GM12878 (cell line): ENCODE results near the gene VWA3A. TPM values are rescaled to one million over a fixed set of nuclear protein-coding genes. Genes with fewer than 3 reads are reported as not detected.

Source experiments
- BACH1 ChIP-seq: fragments of 450-650 bp; IDR thresholded peaks from 2 replicates; pipeline ENCODE4 v1.6.1; 2017; ENCODE audit warnings: mild to moderate bottlenecking, borderline replicate concordance
- CHD2 ChIP-seq: IDR thresholded peaks from 2 replicates; pipeline ENCODE4 v1.6.1; 2011; ENCODE audit warnings: low read depth, low read length, improper control_type of control experiment, borderline replicate concordance
- FOXK2 ChIP-seq: fragments of 450-650 bp; IDR thresholded peaks from 2 replicates; pipeline ENCODE4 v1.6.1; 2017; ENCODE audit warnings: mild to moderate bottlenecking, moderate library complexity
- GATAD2B ChIP-seq: fragments of 450-650 bp; conservative IDR thresholded peaks from 2 replicates; pipeline ENCODE4 v1.6.1; 2017; ENCODE audit warnings: low read depth, mild to moderate bottlenecking, moderate library complexity
- HDGF ChIP-seq: fragments of 450-650 bp; IDR thresholded peaks from 2 replicates; pipeline ENCODE4 v1.6.1; 2016; ENCODE audit warnings: antibody characterized with exemption
- KLF5 ChIP-seq: fragments of 450-650 bp; IDR thresholded peaks from 2 replicates; pipeline ENCODE4 v1.6.1; 2014; ENCODE audit warnings: mild to moderate bottlenecking; ENCODE audit not compliant: partially characterized antibody
- NBN ChIP-seq: fragments of 450-650 bp; IDR thresholded peaks from 2 replicates; pipeline ENCODE4 v1.6.1; 2016
- RELA ChIP-seq: fragments of 450-650 bp; IDR thresholded peaks from 2 replicates; pipeline ENCODE4 v1.8.0; 2014; ENCODE audit warnings: borderline replicate concordance; ENCODE audit not compliant: partially characterized antibody
- RELB ChIP-seq: fragments of 450-650 bp; IDR thresholded peaks from 2 replicates; pipeline ENCODE4 v1.6.1; 2017; ENCODE audit warnings: low read depth, mild to moderate bottlenecking, moderate library complexity
- RFX5 ChIP-seq: IDR thresholded peaks from 2 replicates; pipeline ENCODE4 v1.6.1; 2011; ENCODE audit warnings: low read depth, low read length, improper control_type of control experiment
- SMARCA5 ChIP-seq: fragments of 450-650 bp; IDR thresholded peaks from 2 replicates; pipeline ENCODE4 v1.6.1; 2017; ENCODE audit warnings: mild to moderate bottlenecking
- YY1 ChIP-seq: IDR thresholded peaks from 2 replicates; pipeline ENCODE4 v1.6.1; 2011; ENCODE audit warnings: low read depth, mild to moderate bottlenecking, low read length
- ZNF207 ChIP-seq: fragments of 450-650 bp; IDR thresholded peaks from 2 replicates; pipeline ENCODE4 v1.6.1; 2014; ENCODE audit warnings: antibody characterized with exemption, mild to moderate bottlenecking, borderline replicate concordance
- ZNF217 ChIP-seq: fragments of 450-650 bp; IDR thresholded peaks from 2 replicates; pipeline ENCODE4 v1.6.1; 2017; ENCODE audit warnings: antibody characterized with exemption, mild to moderate bottlenecking
- polyA plus RNA-seq, 11 experiments: library from polyadenylated mRNA; depleted of rRNA in 4 of 11; unstranded in 6 of 11; stranded (reverse) in 5 of 11; fragments of >200 nt; fragmentation: Nextera tagmentation in 4 of 11; fragmentation: Illumina TruSeq in 1 of 11; extraction: Ambion mirVana in 4 of 11; extraction: Trizol in 1 of 11; gene quantifications; 1 replicate in 1 of 11; 2 replicates in 10 of 11; pipeline versions ENCODE4 v1.2.1 to v1.2.3, GENCODE V29; 2011 to 2016; ENCODE audit warnings: inconsistent platforms in 2 of 11, missing spikeins in 2 of 11, low read depth in 1 of 11
- total RNA-seq, 4 experiments: library from RNA; depleted of rRNA in 3 of 4; stranded (reverse); fragments of >200 nt in 3 of 4; fragmentation: Illumina TruSeq in 1 of 4; extraction: Trizol in 1 of 4; gene quantifications; 2 replicates each; pipeline versions ENCODE4 v1.2.1 to v1.2.3, GENCODE V29; 2013 to 2021
- TF ChIP-seq, protein P1 (sequence below): IDR thresholded peaks from 2 replicates; pipeline ENCODE4 v1.6.1; 2012; ENCODE audit warnings: low read depth, low read length, improper control_type of control experiment
- TF ChIP-seq, protein P2 (sequence below): fragments of 450-650 bp; formaldehyde crosslinking; IDR thresholded peaks from 2 replicates; pipeline ENCODE4 v1.4.0; 2022; ENCODE audit warnings: mild to moderate bottlenecking, moderate library complexity

Gene VWA3A
- total and polyA plus RNA-seq, 10 of the 15 experiments (the other 5 are each of a cell fraction or from before 2014, with no cell fraction given) = 0.01 TPM; not detected in 9

DNA sequence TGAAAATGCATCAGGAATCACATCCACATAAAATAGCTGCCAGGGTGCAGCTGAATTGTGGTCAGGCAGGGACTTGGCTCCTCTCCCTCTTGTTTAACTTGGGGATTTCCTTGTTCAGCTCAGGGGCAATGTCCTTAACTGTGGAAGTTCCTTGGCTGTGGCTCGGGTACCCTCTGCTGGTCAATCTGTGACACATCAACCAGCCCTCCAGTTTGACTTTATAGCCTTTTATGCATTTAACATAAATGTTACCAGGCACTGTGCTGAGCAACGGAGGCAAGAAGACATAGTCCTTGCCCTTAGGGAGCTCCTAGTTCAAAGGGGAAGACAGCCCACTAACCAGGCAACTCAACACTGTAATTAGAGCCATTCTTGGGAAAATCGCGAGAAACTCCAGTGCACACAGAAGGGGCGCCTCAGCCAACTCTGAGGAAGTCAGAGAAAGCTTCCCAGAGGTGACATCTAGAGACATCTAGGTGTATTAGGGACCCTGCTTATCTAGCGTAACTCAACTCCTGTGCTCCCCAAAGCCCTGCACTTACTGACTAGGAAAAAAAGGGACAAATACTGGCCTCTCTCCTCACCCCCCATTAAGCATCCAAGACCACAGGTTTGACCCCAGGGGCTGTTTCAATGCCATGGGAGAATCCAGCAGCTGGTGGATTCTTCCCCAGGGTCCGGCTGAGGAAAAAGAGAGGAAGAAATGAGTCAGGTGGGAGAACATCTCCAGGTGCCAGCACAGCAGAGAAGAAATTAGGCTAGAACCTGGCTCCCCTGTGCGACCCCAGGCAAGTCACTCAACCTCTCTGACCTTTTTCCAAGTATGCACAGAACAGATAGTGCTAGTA, 96.5 kb downstream of the VWA3A start (continued):
- TF ChIP-seq BACH1 (no peak), YY1 (0 out of 2 replicates have a peak, but pooled peaks have one; percentile 36), SMARCA5 (peak; percentile 83; the same call in 1 of the 2 replicates), ZNF217 (peak; percentile 4; the same call in 1 of the 2 replicates), RFX5 (no peak), NBN (peak; percentile 43), RELA (peak; percentile 80), RELB (peak; percentile 70; the same call in 1 of the 2 replicates), ZNF207 (0 out of 2 replicates have a peak, but pooled peaks have one; percentile 43), GATAD2B (no peak), KLF5 (no peak), HDGF (no peak), FOXK2 (no peak), CHD2 (no peak)
- TF ChIP-seq, protein P1, sequence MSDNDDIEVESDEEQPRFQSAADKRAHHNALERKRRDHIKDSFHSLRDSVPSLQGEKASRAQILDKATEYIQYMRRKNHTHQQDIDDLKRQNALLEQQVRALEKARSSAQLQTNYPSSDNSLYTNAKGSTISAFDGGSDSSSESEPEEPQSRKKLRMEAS = no peak
- TF ChIP-seq, protein P2, sequence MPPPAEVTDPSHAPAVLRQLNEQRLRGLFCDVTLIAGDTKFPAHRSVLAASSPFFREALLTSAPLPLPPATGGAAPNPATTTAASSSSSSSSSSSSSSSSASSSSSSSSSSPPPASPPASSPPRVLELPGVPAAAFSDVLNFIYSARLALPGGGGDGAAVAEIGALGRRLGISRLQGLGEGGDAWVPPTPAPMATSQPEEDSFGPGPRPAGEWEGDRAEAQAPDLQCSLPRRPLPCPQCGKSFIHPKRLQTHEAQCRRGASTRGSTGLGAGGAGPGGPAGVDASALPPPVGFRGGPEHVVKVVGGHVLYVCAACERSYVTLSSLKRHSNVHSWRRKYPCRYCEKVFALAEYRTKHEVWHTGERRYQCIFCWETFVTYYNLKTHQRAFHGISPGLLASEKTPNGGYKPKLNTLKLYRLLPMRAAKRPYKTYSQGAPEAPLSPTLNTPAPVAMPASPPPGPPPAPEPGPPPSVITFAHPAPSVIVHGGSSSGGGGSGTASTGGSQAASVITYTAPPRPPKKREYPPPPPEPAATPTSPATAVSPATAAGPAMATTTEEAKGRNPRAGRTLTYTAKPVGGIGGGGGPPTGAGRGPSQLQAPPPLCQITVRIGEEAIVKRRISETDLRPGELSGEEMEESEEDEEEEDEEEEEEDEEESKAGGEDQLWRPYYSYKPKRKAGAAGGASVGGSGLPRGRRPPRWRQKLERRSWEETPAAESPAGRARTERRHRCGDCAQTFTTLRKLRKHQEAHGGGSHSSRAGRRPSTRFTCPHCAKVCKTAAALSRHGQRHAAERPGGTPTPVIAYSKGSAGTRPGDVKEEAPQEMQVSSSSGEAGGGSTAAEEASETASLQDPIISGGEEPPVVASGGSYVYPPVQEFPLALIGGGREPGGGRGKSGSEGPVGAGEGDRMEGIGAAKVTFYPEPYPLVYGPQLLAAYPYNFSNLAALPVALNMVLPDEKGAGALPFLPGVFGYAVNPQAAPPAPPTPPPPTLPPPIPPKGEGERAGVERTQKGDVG (CRISPR knock-in tag) = no peak
